PC-9 (cell line): Measurements from ENCODE around the gene NETO1.

Experiments used
- CTCF ChIP-seq: fragments of 200-600 bp; sonication (generic); conservative IDR thresholded peaks from 2 replicates; pipeline ENCODE4 v1.6.1; 2017; ENCODE audit warnings: mixed run types, antibody characterized with exemption, mild to moderate bottlenecking, moderate library complexity
- EZH2 ChIP-seq: fragments of 200-600 bp; sonication (generic); IDR thresholded peaks from 2 replicates; pipeline ENCODE4 v1.8.0; 2017; ENCODE audit warnings: antibody characterized with exemption, low read depth

GRCh38 chr18:72738136-72738535 is 129.7 kb downstream of the NETO1 start:
- TF ChIP-seq CTCF (no peak), EZH2 (no peak)
